Glomerular visceral epithelial cell (primary cell): ENCODE measurements around the gene RAC2.
"Not testable (repeated sequence)": the region's sequence is repeated elsewhere in the genome, so short reads cannot be mapped to it uniquely, and the experiment has no call there.

ENCODE experiments used
- DNase-seq: peaks from one replicate; pipeline ENCODE4 v3.0.0-alpha.2; 2016; ENCODE audit errors: extremely low spot score

RAC2 gene

DNA sequence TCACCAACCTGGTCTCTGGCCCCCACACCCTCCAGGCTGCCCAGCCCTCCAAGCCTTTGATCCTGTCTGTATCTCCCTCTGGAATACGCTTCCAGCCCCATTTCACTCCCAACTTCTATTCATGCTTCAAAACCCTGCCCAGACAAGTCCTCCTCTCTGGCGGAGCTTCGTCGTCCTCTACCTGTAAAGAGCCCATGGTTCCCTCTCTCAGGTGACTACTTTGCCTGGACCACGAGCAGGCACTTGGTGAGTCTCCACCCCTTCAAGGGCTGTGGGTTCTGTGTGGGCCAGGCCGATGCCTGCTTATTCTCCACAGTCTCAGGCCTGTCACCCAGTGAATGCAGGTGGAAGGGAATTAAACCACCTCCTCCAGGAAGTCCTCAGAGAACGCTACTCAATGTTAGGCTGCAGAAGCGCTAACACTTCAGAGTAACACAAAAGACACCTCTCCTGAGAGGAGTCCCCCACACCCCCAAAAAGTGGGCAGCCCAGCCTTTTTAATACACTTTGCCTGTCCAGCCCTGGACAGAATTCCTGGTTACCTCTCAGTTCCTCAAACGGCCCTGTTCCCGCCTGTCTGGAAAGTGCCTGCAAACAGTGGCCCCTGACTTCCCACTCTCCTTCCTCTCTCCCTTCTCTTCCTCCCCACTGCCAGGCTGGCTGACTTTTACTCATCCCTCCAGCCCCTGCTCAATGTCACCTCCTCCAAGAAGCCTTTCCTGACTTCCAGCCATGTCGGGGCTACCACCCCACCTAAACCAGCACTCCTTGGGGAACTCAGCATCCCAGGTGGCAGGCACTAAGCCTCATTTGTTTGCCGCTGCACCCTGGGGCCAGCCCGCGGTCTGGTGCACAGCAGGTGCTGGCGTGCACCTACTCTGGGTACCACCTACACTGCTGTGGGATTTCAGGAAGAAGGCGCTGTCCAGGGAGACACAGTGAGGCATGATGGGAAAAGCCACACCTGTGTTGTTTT, 9.0 kb downstream of the RAC2 start:
- no peak for DNase-seq

DNA sequence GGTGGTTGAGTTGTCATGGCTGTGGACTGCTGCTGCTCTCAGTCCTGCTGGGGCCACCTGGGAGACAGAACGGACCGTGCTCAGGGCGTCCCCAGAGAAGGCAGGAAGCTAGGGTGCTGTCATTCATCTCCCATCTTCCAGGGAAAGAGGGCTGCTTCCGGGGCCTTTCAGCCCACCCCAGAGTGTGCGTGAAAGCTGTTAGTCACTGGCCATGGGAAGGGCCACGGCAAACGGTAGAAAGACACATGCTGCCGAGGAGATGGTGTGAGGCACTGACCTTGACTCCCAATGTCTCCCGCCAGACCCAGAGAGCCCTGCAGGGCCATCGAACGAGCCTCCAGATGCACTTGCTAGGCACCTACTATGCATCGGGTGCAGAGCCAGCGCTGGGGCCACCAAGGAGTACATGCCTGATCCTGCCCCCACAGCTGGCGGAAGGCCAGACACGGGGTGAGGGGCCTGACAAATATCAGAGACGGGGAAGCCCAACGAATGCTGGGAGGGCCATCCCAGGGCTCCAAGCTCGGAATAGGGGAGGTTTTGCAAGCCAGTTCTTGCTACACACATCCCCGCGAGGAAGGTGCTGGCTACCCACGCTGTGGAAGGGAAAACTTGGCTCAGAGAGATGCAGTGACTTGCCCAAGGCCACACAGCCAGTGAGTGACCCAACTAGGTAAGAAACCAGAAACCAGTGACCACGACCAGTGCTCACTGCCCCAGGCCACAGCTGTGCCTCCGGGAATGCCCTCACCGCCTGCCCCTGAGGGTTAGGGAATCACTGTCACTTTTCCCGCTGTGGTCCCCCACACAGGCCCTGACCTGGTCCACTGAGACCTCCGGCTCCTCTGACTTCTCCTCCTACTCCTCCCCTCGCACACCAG, 10.1 kb downstream of the RAC2 start:
- no peak for DNase-seq

DNA sequence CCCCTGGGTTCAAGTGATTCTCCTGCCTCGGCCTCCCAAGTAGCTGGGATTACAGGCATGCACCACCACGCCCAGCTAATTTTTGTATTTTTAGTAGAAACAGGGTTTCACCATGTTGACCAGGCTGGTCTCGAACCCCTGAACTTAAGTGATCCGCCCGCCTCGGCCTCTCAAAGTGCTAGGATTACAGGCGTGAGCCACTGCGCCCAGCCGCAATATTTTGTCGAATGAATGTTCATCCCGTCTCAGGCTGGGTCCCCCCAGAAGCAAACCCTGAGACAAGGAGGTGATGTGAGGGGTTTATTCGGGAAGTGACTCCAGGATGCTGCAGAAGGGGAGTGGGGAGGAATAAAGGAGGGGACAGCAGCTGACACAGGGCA, 10.7 kb downstream of the RAC2 start:
- DNase-seq: not testable (repeated sequence)

DNA sequence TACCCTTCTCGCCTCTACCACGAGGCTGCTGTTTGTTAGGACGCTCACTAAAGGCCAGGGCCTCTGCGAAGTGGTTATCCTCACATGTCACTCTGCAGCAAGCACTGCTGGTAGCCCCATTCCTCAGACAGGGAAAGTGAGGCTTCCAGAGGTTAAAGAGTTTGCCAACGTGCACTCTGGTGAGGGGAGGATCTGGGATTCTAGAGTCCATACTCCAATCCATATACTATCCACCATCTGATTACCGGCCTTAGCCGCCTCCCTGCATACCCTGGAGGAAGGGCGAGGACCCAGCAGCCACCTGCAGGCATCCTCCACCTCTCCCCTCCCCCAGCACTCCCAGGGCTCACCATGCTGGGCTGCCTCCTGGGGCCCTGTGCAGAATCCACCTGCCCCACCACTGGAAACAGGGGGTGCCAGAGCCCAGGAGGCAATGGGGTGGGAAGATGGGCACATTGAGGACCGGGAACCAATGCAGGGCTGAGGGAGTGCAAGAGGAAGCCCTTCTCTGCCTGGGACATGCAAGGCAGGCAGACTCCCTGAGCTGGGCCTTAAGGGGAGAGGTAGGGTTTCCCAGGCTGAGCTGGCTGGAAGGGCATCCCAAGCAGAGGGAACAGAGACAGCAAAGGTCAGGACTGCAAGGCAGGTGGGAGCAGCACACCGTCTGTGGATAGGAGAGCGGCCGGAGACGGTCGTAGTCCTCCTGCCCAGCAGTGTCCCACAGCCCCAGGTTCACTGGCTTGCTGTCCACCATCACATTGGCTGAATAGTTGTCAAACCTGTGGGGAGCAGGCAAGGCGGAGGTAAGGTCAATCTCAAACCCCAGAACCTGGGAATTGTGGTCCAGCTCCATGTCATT, 11.7 kb downstream of the RAC2 start:
- no peak for DNase-seq

DNA sequence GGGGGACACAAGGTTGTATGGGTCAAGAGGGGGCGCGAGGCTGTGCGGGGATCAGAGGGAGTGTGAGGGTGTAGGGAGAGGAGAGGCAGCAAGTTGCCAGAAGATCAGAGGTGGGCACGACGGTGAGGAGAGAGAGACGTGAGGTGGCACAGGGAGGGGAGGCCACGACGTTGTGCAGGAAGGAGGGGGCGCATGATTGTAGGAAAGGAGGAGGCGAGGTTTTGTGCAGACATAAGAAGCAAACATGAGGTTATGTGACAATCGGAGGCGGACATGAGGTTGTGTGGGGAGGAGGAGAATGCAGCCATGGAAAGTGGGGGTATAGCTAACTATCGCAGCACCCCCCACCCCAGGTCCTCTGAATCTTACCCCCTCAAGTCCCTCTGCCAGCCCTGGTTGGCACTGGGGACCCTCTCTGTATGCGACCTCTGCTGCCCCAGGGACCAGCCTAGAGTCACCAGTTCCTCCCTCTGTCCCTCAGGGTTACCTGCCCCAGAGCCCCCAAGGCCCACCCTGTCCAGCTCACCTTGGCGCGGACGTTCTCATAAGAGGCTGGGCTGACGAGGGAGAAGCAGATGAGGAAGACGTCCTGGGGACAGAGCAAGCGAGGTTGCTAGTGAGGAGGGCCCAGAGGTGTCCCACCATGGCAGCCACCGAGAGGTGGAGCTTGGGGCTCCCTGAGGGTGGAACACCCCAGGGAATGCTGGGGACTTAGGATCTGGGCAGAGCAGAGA, 12.5 kb downstream of the RAC2 start:
- no peak for DNase-seq

DNA sequence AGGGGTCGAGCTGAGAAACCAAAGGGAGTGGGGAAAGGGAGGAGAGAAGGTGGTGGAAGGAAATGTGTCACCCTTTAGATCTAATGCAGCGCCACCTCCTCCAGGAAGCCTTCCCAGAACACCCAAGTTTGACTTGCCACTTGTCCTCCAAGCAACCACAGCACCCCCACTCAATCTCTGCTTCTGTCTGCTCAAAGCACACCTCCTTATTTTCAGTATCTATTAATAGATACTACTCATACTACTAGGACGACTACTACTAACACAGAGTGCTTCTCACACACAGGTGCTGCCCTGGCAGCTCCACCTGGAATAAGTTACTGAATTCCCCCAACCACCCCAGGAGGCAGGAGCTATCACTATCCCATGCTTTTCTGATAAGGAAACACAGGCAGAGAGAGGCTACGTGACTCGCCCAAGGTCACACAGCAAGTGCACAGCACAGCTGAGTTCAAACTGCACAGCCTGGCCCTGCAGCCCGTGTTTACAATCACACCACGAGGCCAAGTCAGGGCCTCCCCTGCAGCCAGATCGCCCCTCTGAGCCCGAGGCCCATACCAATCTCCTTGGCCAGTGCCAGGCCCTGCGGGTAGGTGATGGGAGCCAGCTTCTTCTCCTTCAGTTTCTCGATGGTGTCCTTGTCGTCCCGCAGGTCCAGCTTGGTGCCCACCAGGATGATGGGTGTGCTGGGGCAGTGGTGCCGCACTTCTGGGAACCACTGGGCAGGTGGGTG, 13.2 kb downstream of the RAC2 start:
- DNase-seq: no peak

DNA sequence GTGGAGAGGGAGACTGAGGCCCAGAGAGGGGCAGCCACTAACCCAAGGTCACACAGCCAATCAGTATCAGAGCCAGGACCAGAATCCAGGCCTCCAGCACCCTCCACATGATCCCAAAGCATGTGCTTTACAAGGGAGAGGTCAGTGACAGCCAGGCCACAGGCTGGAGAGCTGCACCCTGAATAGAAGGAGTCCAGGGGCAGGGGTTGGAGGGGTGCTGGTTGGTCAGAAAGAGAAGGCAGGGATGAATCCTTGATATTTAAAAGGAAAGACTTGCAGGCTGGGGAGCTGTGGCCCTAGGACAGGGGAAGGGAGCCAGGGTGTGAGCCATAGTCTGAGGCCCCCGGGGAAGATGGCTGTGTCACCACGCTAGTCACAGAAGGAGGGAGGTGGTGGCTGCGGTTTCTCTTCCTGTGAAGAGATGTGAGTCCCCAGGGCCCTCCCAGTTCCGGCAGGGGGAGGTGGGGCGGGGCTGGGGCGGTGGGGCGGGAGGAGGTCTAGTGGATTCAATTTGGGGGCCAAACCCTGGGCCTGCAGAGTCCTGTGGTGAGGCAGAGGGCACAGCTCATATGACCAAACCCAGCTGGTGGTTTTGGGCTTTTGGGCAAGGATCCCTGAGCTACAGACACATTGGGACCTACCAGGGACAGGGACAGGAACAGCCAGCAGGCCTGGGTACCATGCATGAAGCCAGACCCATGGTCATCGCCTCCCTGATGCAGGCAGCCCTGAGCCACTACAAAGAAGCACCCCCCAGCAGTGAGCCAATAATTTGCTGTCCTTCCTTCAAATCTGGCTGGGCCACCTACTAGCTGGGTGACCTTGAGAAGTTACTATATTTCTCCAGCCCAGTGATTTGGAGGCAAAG, 14.0 kb downstream of the RAC2 start:
- peak; percentile 63 for DNase-seq

DNA sequence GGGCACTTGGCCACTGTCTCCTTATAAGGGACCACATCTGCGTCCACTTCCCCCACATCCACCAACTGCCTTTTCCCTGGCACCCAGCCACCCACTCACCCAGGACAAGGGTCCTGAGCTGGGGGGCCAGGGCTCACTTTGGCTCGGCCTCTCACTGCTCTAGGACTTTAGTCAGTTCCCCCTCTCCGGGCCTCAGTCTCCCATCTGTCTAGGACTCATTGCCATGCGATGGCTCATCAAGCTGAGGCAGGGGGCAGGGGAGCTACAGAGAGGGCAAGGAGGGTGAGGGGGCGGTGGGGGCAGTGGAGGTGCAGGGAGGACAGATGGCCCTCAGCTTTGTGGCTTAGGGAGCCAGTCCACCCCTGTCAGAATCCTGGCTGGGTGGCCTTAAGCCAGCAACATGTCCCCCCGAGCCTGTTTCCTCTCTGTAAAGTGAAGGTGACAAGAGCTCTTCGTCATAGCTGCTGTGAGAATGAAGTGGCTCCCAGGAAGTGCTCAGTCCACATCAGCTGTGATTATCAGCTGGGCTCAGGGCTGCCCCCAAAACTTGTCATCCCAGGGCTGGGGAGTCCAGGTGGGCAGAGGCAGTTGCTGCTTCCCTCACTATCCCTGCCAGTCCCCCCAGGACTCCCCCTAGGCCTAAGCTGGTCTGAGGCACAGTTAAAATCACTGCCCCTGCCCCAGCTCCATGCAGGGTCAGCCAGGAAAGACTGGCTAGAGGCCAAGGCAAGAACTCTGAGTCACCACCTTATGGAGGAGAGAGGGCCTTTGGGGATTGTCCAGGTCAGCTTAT, 14.9 kb downstream of the RAC2 start:
- DNase-seq: peak; percentile 78

DNA sequence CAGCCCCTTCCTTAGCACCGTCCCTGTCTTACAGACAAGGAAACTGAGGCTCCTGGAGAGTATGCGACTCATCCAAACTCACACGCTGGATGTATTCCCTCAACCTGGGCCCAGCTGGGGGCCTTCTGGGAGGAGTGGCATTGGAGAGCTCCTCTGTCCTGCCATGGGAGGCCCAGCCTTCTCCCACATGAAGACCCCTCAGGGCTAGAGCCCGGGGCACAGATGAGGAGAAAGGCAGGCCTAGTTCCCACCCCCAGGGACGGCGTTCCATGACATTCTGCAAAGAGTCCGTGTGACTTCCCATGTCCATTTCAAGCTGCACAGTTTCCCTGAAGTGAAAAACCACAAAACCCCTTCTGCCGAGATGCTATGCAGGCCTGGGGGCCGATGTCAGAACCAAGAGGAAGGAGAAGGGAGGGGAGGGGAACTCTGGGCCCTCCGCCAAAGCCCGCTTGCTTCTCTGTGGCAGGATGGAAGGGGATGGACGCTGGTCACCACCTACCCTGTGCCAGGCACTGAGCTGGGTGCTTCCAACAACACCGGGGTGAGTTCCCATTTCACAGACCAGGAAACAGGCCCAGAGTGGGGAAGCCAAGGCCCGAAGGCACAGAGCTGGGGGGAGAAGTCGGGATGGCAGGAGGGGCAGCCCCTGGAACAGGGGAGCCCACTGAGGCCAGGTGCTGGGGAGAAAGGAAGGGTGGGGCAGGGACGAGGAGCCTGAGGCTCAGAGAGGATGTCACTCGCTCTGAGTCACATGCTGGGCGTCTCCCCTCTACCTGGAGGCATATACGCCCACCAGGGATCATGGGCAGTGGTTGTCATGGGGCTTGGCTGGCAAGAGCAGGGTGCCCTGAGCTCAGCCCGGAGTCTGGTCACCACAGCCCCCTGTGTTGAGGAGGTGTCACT, 15.7 kb downstream of the RAC2 start:
- peak; percentile 76 for DNase-seq

DNA sequence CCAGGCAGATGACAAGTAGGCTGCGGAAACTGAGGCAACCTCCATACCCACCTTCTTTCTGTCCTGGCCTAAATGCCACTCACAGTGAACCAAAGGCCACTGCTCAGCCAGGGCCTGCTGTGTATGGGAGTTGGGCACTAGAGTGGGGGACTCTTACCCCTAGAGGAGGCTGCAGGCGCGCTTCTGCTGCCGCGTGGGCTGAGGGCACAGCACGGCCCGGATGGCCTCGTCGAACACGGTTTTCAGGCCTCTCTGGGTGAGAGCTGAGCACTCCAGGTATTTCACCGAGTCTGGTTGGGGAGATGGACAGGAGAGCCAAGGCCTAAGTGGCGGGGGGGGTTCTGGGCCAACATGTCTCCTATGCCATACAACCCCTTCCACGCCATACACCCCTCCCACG, 17.6 kb downstream of the RAC2 start:
- DNase-seq: no peak

DNA sequence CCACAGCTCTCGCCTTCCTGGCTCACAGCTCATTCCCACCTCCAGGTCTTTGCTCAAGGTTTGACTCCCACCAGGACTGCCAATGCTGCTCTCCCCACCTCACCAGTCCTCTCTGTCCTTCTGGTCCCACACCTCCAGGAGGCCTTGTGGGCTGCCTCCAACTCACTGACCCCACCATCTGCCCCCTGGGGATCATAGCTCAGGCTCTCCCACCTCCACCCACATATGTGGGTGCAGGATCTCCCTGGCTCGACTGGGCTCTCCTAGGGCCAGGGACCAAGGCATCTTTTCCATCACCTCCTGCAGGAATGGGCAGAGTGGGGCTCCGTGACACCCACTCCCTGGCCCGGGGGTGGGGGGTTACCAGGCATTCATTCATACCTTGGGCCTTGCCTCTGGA, 18.0 kb downstream of the RAC2 start:
- no peak for DNase-seq

DNA sequence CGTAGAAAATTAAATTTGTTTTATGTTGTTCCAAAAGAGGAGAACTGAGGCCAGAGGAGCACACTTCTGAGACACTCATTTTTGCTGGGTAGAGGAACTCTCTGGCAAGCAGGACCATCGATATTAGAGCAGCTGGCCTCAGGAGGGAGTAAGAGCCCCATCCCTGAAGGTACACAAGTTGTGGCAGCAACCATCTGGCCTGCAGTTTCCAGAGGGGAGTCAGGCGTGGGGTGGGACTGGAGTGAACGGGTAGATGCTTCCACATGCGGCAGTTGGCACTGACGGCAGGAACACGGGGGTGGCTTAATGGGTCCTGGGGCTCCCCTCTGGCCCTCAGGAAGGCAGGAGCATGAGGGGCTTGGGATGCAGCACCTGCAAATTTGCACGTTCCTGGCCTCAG, 18.6 kb downstream of the RAC2 start:
- DNase-seq: no peak

DNA sequence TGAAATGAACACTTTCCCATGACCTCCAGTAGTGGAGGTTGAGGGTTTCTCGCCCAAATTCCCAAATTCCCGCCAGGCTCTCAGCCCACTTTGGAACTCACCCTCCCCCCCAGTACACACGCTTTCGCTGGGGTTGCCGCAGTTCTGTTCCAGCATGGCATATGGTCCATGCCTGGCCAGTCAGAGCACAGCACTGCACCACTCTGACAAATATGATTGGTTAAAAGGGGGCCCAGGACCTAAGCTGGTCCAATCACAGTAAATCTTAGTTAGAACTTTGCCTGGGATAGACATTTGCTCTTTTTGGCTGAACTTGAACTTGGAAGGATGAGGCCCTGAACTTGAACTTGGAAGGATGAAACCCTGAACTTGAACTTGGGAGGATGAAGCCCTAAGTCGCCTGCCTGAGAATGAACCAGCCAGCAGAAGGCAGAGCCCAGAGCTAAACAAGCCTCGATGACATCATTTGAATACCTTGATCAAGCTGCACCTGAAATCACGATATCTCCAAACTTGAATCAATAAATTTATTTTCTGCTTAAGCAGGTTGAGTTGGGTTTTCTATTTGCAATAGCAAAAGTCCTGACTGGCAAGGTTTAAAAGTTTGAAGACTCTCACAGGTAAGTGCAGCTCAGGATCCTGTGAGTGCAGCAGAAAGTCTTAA, 19.2 kb downstream of the RAC2 start:
- DNase-seq: no peak

DNA sequence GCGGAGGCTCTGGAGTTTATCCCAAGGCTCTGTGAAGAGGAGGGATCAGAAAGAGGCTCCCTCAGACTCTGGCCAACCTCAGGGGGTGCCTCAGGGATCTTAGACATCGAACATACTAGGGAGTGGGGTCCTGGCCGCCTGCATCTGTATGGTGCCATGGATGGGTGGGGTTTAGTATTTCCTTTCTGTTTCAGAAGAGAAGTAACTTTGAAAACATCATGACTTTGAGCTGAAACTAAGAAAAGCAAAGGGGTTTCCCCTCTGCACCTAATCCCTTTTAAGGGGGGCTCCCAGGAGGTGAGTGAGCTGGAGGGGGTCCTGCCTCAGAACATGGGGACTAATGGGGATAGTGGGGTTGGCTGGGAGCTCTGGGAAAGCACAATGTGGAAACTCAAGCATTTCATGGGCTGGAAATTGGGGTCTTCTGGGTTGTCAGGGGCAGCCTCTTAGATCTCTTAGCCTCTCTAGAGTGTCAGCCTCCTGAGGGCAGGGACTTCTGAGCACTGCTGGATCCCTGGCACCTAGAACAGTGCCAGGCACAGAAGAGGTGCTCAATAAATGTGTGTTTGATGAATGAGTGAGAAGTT, 20.0 kb downstream of the RAC2 start:
- no peak for DNase-seq

DNA sequence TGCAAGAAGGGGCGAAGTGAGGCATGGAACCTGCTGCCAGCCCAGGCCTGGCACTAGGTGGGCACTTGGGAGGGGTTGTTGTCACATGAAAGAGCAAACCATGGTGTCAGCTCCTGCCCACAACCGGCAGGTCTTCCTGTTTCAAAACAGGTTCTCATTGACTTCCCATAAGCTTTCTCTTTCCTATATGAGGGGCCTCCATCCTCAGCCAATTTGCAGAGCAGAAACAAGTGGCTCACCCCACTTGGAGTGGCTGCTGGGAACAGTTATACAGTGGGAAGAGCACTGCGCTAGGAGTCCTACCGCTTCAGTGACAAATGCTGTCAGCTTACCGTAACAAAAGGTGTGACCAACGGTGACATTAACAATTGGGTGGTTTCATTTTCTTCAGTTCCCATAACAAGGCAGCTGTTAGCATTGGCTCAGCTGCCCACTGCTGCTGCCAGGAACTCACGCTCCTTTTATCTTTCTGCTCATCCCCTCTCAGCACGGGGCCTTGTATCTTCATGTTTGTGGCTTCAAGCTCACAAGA, 21.6 kb downstream of the RAC2 start:
- no peak for DNase-seq
